Measurements from ENCODE around the gene GIMAP4.

GRCh38 chr7:150564006-150564405, 3.2 kb upstream of the GIMAP4 start:
- TF ChIP-seq CTCF (IDR thresholded peaks at IDR 0.05; ENCODE audit: insufficient read depth, low read length) (no peak), POLR2AphosphoS5 (IDR thresholded peaks at IDR 0.05; ENCODE audit: low read depth) (no peak), REST (IDR thresholded peaks at IDR 0.05; ENCODE audit: insufficient replicate concordance, low read depth) (no peak)

Data from HL-60 (cell line).